ENCODE data around the gene AP2A2.

The AP2A2 gene

GRCh38 chr11:1025410-1026162 is 99.9 kb downstream of the AP2A2 start:
- TF ChIP-seq CTCF (conservative IDR thresholded peaks at IDR 0.05), result no peak
- H3K27ac ChIP-seq, result no peak overlapping the region

GRCh38 chr11:1026163-1026450 is 100.4 kb downstream of the AP2A2 start:
- H3K27ac ChIP-seq, result no peak overlapping the region
- TF ChIP-seq CTCF (conservative IDR thresholded peaks at IDR 0.05), result no peak

GRCh38 chr11:1026641-1027482 is 101.2 kb downstream of the AP2A2 start:
- H3K27ac ChIP-seq, result no peak overlapping the region
- no peak for TF ChIP-seq CTCF (conservative IDR thresholded peaks at IDR 0.05)

- TF ChIP-seq CTCF (conservative IDR thresholded peaks at IDR 0.05), result no peak
- H3K27ac ChIP-seq, result no peak overlapping the region
These were observed 102.0 kb downstream of the AP2A2 start for GRCh38 chr11:1027483-1028290.

- no peak for TF ChIP-seq CTCF (conservative IDR thresholded peaks at IDR 0.05)
- no peak overlapping the region for H3K27ac ChIP-seq
These were observed 102.5 kb downstream of the AP2A2 start for GRCh38 chr11:1028291-1028540.

GRCh38 chr11:1028616-1029015 is 102.9 kb downstream of the AP2A2 start:
- no peak for TF ChIP-seq CTCF (conservative IDR thresholded peaks at IDR 0.05)
- no peak overlapping the region for H3K27ac ChIP-seq

GRCh38 chr11:1029051-1029450 is 103.4 kb downstream of the AP2A2 start:
- no peak for TF ChIP-seq CTCF (conservative IDR thresholded peaks at IDR 0.05)
- H3K27ac ChIP-seq, result no peak overlapping the region

Data from VCaP (cell line).